K562 (cell line): ENCODE data around the gene TULP4.

Experiments
- CXXC5 ChIP-seq: fragments of 250-450 bp; sonication (Bioruptor Pico); IDR thresholded peaks from 2 replicates; pipeline ENCODE4 v1.8.0; 2022; ENCODE audit warnings: inconsistent platforms, mild to moderate bottlenecking, moderate library complexity
- POLR2A ChIP-seq: fragments of 450-650 bp; conservative IDR thresholded peaks from 2 replicates; pipeline ENCODE4 v1.6.1; 2016
- SIX5 ChIP-seq, 2 experiments: IDR thresholded peaks; 2 replicates each; pipeline ENCODE4 v1.6.1; 2011; ENCODE audit warnings: low read length in 2 of 2, borderline replicate concordance in 1 of 2, low read depth in 1 of 2, mild to moderate bottlenecking in 1 of 2, moderate library complexity in 1 of 2; ENCODE audit not compliant: insufficient read depth in 1 of 2
- TAF1 ChIP-seq: IDR thresholded peaks from 2 replicates; pipeline ENCODE4 v1.6.1; 2011; ENCODE audit warnings: mild to moderate bottlenecking, low read length, moderate library complexity; ENCODE audit not compliant: insufficient read depth, control insufficient read depth, severe bottlenecking; ENCODE audit errors: extremely low read depth
- ZNF384 ChIP-seq: IDR thresholded peaks from 2 replicates; pipeline ENCODE4 v1.6.1; 2012; ENCODE audit warnings: low read depth, low read length, improper control_type of control experiment
- TF ChIP-seq, protein P1 (sequence below), 3 experiments: IDR thresholded peaks in 2 of 3; conservative IDR thresholded peaks in 1 of 3; 2 replicates each; pipeline ENCODE4 v1.5.1; 2011 to 2012; ENCODE audit warnings: low read length in 3 of 3, mild to moderate bottlenecking in 3 of 3, control low read depth in 2 of 3, improper control_type of control experiment in 1 of 3, inconsistent platforms in 1 of 3, low read depth in 1 of 3, mixed read lengths in 1 of 3, moderate library complexity in 1 of 3; ENCODE audit not compliant: insufficient read depth in 2 of 3

DNA sequence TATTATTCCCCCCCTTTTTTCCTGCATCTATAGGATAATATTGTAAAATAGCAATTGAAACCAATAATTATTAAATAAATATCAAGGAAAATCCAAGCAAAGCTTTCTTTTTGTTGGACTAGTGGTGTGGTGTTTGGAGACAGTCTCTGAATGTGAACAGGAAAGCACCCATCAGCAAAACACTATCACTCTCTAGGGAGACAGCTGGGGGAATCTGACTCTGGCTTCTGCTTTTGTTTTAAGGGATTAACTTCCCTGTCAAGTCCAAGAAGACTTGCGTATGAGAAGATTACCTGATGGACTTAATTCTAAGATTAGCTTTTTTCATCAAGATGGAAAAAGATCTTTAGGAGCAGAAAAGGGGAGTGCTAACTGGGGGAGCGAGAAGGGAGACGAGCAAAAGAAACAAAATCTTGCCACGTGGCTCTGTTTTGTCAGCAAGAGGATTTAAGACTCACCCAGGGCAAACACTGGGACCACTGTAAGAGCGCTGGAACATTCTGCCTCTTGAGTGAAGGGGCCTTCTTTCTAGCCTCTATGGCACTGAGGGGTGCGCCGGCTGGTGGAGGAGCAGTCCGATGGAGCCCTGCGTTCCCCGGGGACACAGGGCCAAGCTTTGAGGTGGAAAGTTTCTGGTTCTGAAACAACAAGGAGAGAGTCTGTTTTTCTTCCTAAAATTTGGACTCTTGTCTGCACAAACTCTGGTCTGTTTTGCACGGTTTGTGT, 570 bp downstream of the TULP4 start:
- no peak for TF ChIP-seq SIX5 (IDR thresholded peaks at IDR 0.05; ENCODE audit: borderline replicate concordance in 1 of 2, insufficient read depth in 1 of 2, low read depth in 1 of 2, low read length in 2 of 2)
- TF ChIP-seq POLR2A, result no peak
- TF ChIP-seq CXXC5 (CRISPR knock-in tag), result no peak
- no peak for TF ChIP-seq ZNF384
- no peak for TF ChIP-seq TAF1
- TF ChIP-seq, protein P1, sequence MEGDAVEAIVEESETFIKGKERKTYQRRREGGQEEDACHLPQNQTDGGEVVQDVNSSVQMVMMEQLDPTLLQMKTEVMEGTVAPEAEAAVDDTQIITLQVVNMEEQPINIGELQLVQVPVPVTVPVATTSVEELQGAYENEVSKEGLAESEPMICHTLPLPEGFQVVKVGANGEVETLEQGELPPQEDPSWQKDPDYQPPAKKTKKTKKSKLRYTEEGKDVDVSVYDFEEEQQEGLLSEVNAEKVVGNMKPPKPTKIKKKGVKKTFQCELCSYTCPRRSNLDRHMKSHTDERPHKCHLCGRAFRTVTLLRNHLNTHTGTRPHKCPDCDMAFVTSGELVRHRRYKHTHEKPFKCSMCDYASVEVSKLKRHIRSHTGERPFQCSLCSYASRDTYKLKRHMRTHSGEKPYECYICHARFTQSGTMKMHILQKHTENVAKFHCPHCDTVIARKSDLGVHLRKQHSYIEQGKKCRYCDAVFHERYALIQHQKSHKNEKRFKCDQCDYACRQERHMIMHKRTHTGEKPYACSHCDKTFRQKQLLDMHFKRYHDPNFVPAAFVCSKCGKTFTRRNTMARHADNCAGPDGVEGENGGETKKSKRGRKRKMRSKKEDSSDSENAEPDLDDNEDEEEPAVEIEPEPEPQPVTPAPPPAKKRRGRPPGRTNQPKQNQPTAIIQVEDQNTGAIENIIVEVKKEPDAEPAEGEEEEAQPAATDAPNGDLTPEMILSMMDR (IDR thresholded peaks at IDR 0.05 in 2 of 3, conservative IDR thresholded peaks at IDR 0.05 in 1 of 3; ENCODE audit: insufficient read depth in 2 of 3, low read depth in 1 of 3, low read length in 3 of 3), result no peak
